Stimulated activated CD4-positive, alpha-beta T cell treated with anti-CD3 and anti-CD28 coated beads, Interleukin-4, amount 100 ng/mL, for 4 hours (primary cell): ENCODE results near the gene FNDC8.
"Not testable (repeated sequence)": the region's sequence is repeated elsewhere in the genome, so short reads cannot be mapped to it uniquely, and the experiment has no call there.

ENCODE experiments used
- DNase-seq, 2 experiments: peaks; one replicate each; pipeline ENCODE4 v3.0.0-alpha.2; 2020

FNDC8 gene

DNA sequence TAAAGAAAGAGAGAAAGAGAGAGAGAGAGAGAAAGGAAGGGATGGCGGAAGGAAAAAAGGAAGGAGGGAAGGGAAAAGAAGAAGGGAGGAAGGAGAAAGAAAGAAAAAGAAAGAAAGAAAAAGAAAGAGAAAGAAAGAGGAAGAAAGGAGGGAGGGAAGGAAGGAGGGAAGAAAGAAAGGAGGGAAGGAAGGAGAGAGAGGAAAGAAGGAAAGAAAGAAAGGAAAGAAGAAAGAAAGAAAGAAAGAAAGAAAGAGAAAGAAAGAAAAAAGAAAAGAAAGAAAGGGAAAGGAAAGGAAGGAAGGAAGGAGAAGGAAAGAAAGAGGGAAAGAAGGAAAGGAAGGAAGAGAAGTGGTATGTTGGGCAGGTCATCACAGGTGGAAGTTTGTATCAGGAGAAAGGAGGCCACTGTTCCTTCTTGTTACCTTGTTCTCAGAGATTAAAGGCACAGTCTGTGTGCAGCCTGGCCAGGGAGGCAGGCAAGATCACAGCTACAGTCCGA, 53.5 kb downstream of the FNDC8 start:
- DNase-seq: no peak

DNA sequence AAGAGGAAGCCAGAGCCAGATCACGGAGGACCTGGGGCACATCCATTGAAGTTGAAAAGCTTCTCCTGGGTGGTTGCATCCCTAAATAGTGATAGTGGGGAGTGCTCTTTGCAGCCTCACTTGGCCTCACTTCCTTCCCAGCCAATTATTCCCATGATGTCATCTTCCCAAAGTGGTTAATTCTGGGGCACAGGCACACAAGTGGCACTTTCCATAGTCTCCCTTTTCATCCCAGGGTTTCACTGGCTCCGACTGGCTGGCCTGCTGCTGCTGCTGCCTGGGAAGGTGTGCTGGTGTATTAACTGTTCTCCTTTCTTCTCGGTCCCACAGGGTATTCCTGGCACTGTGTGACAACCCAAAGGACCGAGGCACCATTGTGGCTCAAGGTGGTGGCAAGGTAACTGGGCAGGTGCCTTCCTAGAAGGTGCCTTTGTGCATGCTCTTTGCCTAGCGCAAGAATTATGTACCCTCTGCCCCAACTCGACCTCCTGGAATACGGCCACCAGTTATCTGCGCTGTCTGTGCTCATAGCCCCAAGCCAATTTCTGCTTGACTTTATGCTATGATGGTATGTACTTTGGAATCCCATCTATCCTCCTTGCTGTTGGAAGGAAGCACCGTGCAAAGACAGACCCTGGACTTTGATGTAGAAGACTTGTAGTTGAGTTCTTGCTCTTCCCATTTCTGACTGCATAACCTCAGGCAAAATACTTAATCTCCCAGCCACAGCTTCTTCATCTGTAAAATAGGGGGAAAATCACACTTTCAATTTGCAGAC, 54.4 kb downstream of the FNDC8 start:
- DNase-seq: no peak

DNA sequence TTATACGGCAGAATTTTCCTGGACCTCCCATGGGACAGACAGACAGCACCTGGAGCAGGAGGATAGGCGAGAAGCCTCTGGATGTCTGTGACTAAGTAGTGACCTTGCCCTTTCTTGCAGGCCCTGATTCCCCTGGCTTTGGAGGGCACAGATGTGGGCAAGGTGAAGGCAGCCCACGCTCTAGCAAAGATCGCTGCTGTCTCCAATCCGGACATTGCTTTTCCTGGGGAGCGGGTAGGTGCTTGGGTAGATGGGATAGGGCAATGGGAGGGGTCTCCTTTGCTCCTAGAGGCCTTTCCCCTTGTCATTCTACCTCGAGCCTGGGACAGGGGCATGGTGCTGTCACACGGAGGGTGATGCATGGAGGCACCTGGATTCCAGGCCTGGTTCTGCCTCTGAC, 55.5 kb downstream of the FNDC8 start:
- DNase-seq: no peak

DNA sequence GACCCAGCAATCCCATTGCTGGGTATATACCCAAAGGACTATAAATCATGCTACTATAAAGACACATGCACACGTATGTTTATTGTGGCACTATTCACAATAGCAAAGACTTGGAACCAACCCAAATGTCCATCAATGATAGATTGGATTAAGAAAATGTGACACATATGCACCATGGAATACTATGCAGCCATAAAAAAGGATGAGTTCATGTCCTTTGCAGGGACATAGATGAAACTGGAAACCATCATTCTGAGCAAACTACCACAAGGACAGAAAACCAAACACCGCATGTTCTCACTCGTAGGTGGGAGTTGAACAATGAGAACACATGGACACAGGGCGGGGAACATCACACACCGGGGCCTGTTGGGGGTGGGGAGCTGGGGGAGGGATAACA, 58.0 kb downstream of the FNDC8 start:
- DNase-seq: not testable (repeated sequence)
